GM13976 (cell line): ENCODE results near the gene ARHGEF16.

Experiments used
- DNase-seq: peaks from one replicate; pipeline ENCODE4 v3.0.0; 2012; ENCODE audit warnings: low spot score
- in situ Hi-C: fragments of 300-500 bp; cut with MboI; formaldehyde crosslinking; loops from one replicate; pipeline ENCODE4 v1.12.0; 2022; ENCODE audit warnings: low sequenced_read_pairs, mixed read lengths, inconsistent platforms; ENCODE audit not compliant: unreplicated experiment
- TF ChIP-seq, protein P1 (sequence below): IDR thresholded peaks from 2 replicates; pipeline ENCODE4 v1.5.1; 2012; ENCODE audit warnings: borderline replicate concordance, mild to moderate bottlenecking; ENCODE audit not compliant: insufficient read depth; ENCODE audit errors: extremely low read depth, missing control alignments, control extremely low read depth

The ARHGEF16 gene

GRCh38 chr1:3435666-3436065 is 18.8 kb upstream of the ARHGEF16 start:
- TF ChIP-seq, protein P1, sequence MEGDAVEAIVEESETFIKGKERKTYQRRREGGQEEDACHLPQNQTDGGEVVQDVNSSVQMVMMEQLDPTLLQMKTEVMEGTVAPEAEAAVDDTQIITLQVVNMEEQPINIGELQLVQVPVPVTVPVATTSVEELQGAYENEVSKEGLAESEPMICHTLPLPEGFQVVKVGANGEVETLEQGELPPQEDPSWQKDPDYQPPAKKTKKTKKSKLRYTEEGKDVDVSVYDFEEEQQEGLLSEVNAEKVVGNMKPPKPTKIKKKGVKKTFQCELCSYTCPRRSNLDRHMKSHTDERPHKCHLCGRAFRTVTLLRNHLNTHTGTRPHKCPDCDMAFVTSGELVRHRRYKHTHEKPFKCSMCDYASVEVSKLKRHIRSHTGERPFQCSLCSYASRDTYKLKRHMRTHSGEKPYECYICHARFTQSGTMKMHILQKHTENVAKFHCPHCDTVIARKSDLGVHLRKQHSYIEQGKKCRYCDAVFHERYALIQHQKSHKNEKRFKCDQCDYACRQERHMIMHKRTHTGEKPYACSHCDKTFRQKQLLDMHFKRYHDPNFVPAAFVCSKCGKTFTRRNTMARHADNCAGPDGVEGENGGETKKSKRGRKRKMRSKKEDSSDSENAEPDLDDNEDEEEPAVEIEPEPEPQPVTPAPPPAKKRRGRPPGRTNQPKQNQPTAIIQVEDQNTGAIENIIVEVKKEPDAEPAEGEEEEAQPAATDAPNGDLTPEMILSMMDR = no peak
- DNase-seq = no peak
- in situ Hi-C loops = no loop called here

GRCh38 chr1:3436451-3436850 is 18.0 kb upstream of the ARHGEF16 start:
- TF ChIP-seq, protein P1 = no peak
- in situ Hi-C loops = no loop called here
- DNase-seq = no peak

GRCh38 chr1:3436901-3437300 is 17.6 kb upstream of the ARHGEF16 start:
- no peak for DNase-seq
- in situ Hi-C loops = no loop called here
- TF ChIP-seq, protein P1 = no peak

- TF ChIP-seq, protein P1 = no peak
- no peak for DNase-seq
- in situ Hi-C loops = no loop called here
Observed at GRCh38 chr1:3438661-3439180, 15.7 kb upstream of the ARHGEF16 start.

DNA sequence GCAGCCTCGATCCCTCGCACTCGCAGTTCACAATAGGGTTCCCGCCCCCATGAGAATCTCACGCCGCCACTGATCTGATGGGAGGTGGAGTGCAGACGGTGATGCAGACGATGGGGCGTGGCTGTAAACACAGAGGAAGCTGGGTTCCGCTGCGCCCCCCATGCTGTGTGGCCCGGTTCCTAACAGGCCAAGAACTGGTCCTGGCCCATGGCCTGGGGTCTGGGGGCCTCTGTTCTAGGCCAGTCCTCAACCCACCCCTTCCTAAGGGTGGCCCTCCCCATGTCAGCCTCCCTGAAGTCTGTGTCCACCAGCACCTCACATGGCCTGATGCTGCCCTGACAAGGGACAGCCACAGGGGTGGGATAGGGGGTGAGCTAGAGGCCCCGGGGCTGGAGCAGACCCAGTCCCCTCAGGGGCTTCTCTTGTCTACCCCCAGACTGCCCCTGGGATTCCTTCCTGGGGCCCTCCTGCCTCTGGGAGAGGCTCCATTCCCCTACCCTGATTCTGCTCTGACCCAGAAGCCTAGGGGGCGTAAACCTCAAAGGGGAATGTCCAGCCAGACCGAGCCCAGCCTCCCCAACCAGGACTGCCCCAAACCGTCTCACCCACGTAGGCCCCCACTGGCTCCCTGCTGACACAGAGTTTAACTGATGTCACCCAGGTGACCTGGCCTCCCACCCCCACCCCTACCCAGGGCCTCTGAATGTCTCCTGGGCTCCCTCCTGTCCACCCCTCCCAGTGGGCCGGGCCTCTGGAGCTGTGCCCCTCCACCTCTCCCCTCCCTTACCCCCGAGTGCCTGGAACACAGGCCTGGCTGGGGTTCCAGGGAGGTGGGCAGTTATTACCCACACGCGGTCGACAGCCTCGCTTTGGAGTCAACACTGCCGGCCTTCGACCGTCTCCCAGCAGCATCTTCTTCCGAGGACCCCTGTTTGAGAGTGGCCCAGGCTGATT is 14.8 kb upstream of the ARHGEF16 start:
- TF ChIP-seq, protein P1 = no peak
- in situ Hi-C loops = no loop called here
- DNase-seq = no peak

- TF ChIP-seq, protein P1 = no peak
- in situ Hi-C loops = no loop called here
- DNase-seq = no peak
Observed at GRCh38 chr1:3440300-3440681, 14.2 kb upstream of the ARHGEF16 start.
